HG03520 (cell line): ENCODE results near the gene RAVER1.

Experiments
- ATAC-seq: cut with Tn5 transposase; IDR thresholded peaks from one replicate; pipeline ENCODE4 v1.9.1; 2021; ENCODE audit warnings: mild to moderate bottlenecking, moderate library complexity; ENCODE audit not compliant: unreplicated experiment

RAVER1 gene

GRCh38 chr19:10318807-10319682, 14.3 kb downstream of the RAVER1 start:
- no peak for ATAC-seq

DNA sequence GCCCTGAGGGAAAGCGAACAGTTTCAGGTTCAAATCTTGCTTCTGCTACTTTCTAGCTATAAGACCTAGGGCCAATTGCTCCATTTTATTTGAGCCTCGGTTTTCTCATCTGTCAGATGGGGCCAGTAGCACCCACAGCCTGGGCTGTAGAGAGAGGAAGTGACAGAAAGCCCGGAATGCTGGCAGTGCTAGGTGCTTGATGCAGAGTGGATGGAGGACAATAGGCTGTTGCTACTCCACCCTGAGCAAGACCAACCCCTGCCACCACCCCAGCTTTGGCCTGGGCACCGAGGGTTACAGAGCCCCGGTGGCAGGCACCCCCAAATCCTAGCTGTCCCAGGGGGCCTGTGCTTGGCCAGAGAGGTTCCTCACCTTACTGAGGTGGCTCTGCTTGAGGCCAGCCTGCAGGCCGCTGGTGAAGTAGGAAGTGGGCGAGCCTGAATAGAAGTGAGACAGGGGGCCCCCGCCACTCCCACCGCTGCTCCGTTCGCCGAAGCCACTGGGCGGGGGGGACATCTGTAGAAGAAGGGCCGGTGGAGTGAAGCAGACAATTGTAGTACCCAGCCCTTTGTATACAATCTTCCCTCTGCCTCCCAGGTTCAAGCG, 15.4 kb downstream of the RAVER1 start:
- ATAC-seq = no peak

DNA sequence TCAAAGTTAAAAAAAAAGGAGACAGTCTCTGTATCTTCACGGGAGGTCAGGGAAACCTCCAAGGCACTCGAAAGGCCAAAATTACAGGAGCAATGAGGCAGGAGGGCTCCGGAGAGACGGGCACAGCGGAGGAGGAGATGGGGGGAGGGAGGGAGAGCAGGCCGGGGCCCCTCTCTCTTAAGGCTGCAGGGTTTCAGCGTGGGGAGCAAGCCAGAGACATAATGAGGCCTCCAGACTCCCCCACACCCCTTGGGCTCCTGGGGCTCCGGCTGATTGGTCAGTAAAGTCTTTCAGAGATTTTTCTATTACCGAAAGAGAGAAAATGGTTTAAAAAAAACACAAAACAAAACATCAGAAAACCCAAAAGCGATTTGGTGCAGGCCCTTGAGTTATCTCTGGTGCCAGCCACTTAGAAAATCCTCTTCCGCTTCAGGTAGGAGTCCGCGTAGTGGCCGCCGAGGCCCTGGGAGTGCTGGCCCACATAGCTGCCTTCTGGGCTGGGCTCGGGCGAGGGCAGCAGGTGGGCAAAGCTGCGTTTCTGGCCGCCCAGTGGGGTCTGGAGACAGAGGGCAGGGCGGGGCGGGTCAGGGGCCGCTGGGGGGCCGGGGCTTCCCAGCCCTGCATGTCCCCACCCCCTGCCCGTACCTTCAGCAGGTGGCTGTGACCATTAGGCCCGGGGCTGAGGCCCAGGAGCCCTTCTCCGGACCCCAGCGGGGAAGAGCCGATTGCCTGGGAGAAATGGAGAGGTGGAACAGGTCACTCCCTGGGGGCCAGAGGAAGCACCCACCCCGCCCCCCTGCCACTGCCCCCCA, 16.1 kb downstream of the RAVER1 start:
- ATAC-seq = no peak

DNA sequence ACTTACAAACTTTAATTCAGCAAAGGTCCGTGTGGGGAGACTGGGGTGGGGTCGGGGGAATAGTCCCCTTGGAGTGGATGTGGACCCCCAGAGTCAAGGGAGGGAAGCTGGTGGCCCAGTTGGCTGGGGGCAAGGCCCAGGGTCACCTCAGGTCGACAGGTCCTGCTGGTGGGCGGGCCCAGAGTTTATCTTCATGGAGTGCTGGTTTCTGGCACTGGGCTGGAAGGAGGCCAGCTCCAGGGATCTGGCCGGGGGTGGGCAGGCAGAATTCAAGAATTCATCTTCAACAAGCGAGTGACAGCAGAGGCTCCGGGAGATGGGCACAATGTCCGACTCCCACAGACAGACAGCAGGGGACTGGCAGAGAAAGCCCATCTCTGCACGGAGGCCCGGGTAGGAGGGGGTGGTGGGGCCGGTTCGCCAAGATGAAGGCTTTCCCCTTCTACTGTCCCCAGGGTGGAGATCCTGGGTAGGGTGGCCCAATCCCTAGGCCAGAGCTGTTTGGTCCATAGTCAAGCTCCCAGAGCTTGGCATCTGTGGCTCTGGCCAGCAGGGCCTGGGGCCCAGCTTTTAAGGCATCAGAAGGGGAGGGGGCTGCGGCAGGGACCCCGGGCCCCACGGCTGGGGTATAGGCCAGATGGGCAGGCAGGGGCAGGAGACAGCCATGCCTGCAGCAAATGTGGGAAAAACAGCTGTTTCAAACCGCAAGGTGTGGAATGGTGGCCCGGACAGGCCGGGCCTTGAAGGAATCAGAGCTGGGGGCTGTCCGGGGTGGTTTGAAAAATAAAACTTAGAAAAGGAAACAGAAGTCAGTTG, 16.9 kb downstream of the RAVER1 start:
- ATAC-seq = no peak

DNA sequence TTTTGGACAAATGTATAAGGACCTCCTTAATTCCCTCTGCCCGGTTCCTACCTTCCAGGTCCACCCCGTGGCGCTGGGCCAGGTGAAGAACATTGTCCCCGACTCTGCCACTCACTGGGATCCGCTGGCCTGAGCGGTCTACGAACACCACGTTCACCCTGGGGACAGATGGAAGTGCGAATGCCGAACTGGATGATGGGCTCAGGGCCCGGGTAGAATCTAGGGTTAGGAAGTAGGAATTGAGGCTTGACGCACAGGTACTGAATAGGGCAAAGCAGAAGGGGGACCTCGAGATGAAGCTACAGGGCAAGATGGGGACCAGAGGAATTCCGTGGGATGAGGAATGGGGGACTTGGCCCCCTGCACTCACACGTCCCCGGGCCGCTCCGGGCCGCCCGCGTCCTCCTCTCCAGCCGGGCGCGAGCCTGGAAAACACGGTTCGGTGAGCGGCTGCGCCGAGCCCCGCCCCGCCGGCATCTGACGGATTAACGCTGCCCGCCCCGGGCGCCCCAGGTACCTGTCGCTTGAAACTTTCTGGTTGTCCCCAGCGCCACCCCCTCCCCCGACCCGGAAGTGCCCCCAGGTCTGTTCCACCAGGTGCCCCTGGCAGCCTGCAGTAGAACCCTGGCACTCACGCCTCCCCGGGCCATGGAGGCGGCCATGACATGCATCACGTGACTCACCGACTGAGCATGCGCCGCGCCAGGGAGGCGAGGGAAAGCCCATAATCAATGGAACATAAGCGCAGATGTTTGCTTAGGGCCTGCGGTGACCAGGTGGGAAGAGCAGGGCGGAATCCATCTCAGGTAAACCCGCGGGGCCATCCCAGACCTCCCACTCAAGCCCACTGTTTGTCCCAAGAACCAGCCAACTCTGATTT, 17.8 kb downstream of the RAVER1 start, which contains the start of gene FDX2:
FDX2 (minus strand) TSS at position 681 of the 880 bp plus-strand sequence; CDS start at position 662, 19 bp downstream.
- ATAC-seq = no peak

DNA sequence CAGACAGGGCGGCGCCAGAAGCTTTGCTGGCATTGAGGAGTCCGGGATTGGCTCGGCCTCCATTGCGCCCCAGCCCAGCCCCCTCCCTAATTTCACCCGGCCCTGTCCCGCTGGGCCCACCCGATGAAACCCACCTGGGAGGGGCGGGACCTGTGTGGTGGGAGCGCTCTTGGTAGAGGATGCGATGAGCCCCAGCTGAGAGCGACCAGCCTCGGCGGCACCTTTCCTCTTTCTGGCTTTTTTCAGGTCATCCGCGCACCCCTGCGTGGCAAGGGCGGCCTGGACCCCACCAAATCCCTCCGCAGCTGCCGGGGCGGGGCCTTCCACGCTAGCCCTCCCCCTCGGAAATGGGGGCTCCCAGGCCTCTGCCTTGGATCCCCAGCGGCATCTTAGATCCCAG, 23.9 kb downstream of the RAVER1 start, which contains the start of gene ZGLP1:
ZGLP1 (minus strand) TSS at position 393 of the 400 bp plus-strand sequence.
- no peak for ATAC-seq

DNA sequence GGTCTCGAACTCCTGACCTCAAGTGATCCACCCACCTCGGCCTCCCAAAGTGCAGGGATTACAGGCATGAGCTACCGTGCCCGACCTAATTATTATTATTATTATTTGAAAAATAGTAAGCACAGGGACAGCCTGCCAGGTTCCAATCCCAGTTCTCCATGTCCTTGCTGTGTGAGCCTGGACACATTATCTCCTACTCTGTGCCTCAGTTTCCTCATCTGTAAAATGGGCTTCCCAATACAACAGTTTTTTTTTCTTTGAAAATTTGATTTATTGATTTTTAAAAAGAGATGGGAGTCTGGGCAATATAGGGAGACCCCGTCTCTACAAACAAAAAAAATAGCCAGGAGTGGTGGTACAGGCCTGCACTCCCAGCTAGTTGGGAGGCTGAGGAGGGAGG, 27.0 kb downstream of the RAVER1 start:
- no peak for ATAC-seq

GRCh38 chr19:10305139-10305806, 28.1 kb downstream of the RAVER1 start:
- no peak for ATAC-seq

GRCh38 chr19:10299545-10300458, 33.5 kb downstream of the RAVER1 start:
- no peak for ATAC-seq

DNA sequence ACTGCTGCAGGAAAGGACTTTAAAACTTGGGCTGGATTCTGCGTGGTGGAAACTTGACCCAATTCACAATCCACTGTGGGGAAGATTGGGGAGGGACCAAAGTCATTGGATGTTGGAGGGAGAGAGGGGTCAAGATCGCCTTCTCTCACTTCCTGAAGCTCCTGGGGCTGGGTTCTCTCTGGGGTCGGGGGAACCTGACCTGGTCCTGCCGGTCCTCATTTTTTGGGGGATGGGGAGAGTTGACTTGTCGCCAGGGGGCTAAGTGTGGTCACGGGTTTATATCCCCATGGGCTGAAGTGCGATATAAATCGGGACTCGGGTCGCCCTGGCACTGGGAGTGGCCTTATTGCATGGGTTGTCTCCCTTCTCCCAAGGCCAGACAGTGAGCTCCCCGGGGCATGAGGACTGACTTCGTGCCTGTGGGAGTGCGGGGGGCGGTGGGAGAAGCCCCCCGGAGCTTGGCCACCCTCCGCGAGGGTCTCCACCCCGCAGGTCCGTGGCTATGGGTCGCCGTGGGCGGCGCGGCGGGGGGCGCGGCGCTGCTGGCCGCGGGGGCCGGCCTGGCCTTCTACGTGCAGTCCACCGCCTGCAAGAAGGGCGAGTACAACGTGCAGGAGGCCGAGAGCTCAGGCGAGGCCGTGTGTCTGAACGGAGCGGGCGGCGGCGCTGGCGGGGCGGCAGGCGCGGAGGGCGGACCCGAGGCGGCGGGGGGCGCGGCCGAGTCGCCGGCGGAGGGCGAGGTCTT, 37.3 kb downstream of the RAVER1 start:
- no peak for ATAC-seq

GRCh38 chr19:10295305-10295846, 38.0 kb downstream of the RAVER1 start:
- no peak for ATAC-seq

GRCh38 chr19:10294368-10294697, 39.0 kb downstream of the RAVER1 start:
- ATAC-seq = no peak

DNA sequence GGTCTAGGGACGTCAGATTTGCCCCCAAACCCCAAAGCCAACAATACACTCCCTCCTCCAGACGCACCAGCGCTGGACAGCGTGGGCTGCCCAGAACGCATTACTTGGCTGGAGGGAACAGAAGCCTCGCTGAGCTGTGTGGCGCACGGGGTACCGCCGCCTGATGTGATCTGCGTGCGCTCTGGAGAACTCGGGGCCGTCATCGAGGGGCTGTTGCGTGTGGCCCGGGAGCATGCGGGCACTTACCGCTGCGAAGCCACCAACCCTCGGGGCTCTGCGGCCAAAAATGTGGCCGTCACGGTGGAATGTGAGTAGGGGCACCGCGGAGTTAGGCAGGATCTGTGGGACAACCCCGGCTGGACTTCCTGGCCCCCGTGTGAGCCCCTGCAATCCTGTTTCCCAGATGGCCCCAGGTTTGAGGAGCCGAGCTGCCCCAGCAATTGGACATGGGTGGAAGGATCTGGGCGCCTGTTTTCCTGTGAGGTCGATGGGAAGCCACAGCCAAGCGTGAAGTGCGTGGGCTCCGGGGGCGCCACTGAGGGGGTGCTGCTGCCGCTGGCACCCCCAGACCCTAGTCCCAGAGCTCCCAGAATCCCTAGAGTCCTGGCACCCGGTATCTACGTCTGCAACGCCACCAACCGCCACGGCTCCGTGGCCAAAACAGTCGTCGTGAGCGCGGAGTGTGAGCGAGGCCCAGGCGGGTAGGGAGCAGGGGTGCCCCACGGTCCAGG, 39.5 kb downstream of the RAVER1 start:
- ATAC-seq = no peak

DNA sequence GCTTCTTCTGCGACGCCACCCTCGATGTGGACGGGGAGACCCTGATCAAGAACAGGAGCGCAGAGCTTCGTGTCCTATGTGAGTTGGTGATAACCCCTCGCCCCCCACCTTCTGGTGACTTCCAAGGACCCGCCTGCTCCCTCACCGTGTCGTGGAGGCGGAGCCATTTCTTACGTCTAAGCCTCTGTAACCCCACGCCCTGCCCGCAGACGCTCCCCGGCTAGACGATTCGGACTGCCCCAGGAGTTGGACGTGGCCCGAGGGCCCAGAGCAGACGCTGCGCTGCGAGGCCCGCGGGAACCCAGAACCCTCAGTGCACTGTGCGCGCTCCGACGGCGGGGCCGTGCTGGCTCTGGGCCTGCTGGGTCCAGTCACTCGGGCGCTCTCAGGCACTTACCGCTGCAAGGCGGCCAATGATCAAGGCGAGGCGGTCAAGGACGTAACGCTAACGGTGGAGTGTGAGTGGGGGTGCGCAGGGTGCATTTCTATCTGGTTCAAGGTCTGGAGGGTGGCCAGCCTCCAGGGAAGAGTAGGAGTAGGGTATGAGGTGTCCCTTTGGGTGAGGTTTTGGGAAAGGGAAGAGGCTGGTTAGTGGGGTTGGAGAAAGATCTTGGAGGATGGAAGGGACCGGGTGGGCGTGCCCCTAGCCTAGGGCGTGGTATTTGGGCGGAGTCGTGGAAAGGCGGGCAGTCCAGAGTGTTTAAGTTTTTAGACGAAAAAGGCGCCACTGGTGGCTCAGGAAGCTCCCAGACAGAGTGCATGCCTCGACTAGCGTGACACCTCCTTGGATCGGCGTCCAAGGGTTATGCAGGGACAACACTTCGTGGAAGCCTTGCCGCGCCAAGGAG, 40.3 kb downstream of the RAVER1 start:
- no peak for ATAC-seq

GRCh38 chr19:10292206-10292788, 41.0 kb downstream of the RAVER1 start:
- no peak for ATAC-seq
